IMR-90 (cell line): ENCODE data around the gene DSCAML1. TPM values are rescaled to one million over a fixed set of nuclear protein-coding genes. Genes with fewer than 3 reads are reported as not detected.

Source experiments
- ATAC-seq: fragments of 200-7000 bp; cut with Tn5 transposase; 2 replicates; pipeline ENCODE4 v1.9.1; 2020; ENCODE audit warnings: low read depth, mild to moderate bottlenecking, moderate library complexity
- BruUV-seq: library from RNA; stranded (reverse); fragments of 400-500 nt; replicated peaks from 2 replicates; lab custom pipeline; 2021; lab: Mats Ljungman, UMichigan
- CTCF ChIA-PET: fragments of 300-600 bp; formaldehyde crosslinking; extraction: SDS; loops from one replicate; lab custom pipeline; 2021; ENCODE audit warnings: antibody characterized with exemption; lab: Yijun Ruan, JAX
- POLR2A ChIA-PET: fragments of 300-600 bp; sonication (Branson Sonifier 250); formaldehyde crosslinking; loops from one replicate; lab custom pipeline; 2022; ENCODE audit warnings: antibody characterized with exemption; ENCODE audit not compliant: unreplicated experiment; lab: Charles Lee
- DNase-seq: peaks from one replicate; pipeline ENCODE4 v3.0.0; 2013
- H2AFZ ChIP-seq: replicated peaks from 2 replicates; pipeline ENCODE3; 2013; ENCODE audit warnings: low read length, mild to moderate bottlenecking; ENCODE audit not compliant: poor library complexity
- H2AK5ac ChIP-seq: 2 replicates; pipeline ENCODE4 v1.6.1; 2013; ENCODE audit warnings: low read depth, low read length, inconsistent platforms
- H2AK9ac ChIP-seq: replicated peaks from 2 replicates; pipeline ENCODE3; 2013; ENCODE audit warnings: mild to moderate bottlenecking, low read depth, low read length, moderate library complexity; ENCODE audit not compliant: poor library complexity
- H2BK120ac ChIP-seq: 2 replicates; pipeline ENCODE4 v1.6.1; 2013; ENCODE audit warnings: low read depth, low read length, inconsistent platforms
- H2BK15ac ChIP-seq: 3 replicates; pipeline ENCODE4 v1.6.1; 2013; ENCODE audit warnings: low read depth, low read length, inconsistent platforms
- H2BK20ac ChIP-seq: 2 replicates; pipeline ENCODE4 v1.6.1; 2013; ENCODE audit warnings: low read depth, mild to moderate bottlenecking, inconsistent platforms, low read length, moderate library complexity
- H2BK5ac ChIP-seq: 2 replicates; pipeline ENCODE4 v1.6.1; 2013; ENCODE audit warnings: mild to moderate bottlenecking, low read depth, low read length, inconsistent platforms; ENCODE audit not compliant: poor library complexity, severe bottlenecking
- H3K14ac ChIP-seq: replicated peaks from 2 replicates; pipeline ENCODE4 v1.6.1; 2013; ENCODE audit warnings: low read depth, low read length, inconsistent platforms
- H3K18ac ChIP-seq: 2 replicates; pipeline ENCODE4 v1.6.1; 2013; ENCODE audit warnings: low read depth, low read length, control low read depth
- H3K23ac ChIP-seq: 2 replicates; pipeline ENCODE4 v1.6.1; 2013; ENCODE audit warnings: low read depth, low read length, inconsistent platforms
- H3K27ac ChIP-seq: 2 replicates; pipeline ENCODE4 v1.5.1; 2013; ENCODE audit warnings: mild to moderate bottlenecking, control low read depth, low read length; ENCODE audit not compliant: insufficient read depth
- H3K27me3 ChIP-seq: 2 replicates; pipeline ENCODE4 v1.6.1; 2013; ENCODE audit warnings: low read length; ENCODE audit not compliant: control insufficient read depth, insufficient read depth
- H3K36me3 ChIP-seq: 2 replicates; pipeline ENCODE4 v1.6.1; 2013; ENCODE audit warnings: low read length, mixed read lengths; ENCODE audit not compliant: control insufficient read depth, insufficient read depth
- H3K4ac ChIP-seq: 2 replicates; pipeline ENCODE4 v1.6.1; 2013; ENCODE audit warnings: low read depth, low read length, inconsistent platforms
- H3K4me1 ChIP-seq: 2 replicates; pipeline ENCODE4 v1.6.1; 2013; ENCODE audit warnings: low read length, mixed read lengths; ENCODE audit not compliant: control insufficient read depth, insufficient read depth
- H3K4me2 ChIP-seq: 2 replicates; pipeline ENCODE4 v1.6.1; 2013; ENCODE audit warnings: low read depth, mild to moderate bottlenecking, control low read depth, low read length, moderate library complexity
- H3K4me3 ChIP-seq: 2 replicates; pipeline ENCODE4 v1.5.1; 2013; ENCODE audit warnings: low read depth, mild to moderate bottlenecking, control low read depth, low read length, moderate library complexity; ENCODE audit not compliant: insufficient read depth
- H3K56ac ChIP-seq: 2 replicates; pipeline ENCODE4 v1.6.1; 2013; ENCODE audit warnings: low read length, inconsistent platforms; ENCODE audit not compliant: insufficient read depth; ENCODE audit errors: extremely low read depth
- H3K79me1 ChIP-seq, 2 experiments: 2 replicates each; pipeline ENCODE4 v1.6.1; 2013; ENCODE audit warnings: low read length in 2 of 2, inconsistent platforms in 1 of 2, low read depth in 1 of 2
- H3K9ac ChIP-seq: 2 replicates; pipeline ENCODE4 v1.6.1; 2013; ENCODE audit warnings: low read depth, low read length, control low read depth
- H3K9me1 ChIP-seq: 2 replicates; pipeline ENCODE4 v1.6.1; 2013; ENCODE audit warnings: low read length, inconsistent platforms; ENCODE audit not compliant: insufficient read depth
- H3K9me3 ChIP-seq: 2 replicates; pipeline ENCODE4 v1.6.1; 2013; ENCODE audit warnings: low read length; ENCODE audit not compliant: control insufficient read depth, insufficient read depth
- H4K20me1 ChIP-seq: 2 replicates; pipeline ENCODE4 v1.6.1; 2013; ENCODE audit warnings: low read length, inconsistent platforms; ENCODE audit not compliant: insufficient read depth
- H4K5ac ChIP-seq: 2 replicates; pipeline ENCODE4 v1.6.1; 2013; ENCODE audit warnings: mild to moderate bottlenecking, low read depth, low read length, control low read depth
- H4K8ac ChIP-seq, 2 experiments: 2 replicates each; pipeline ENCODE4 v1.6.1; 2013; ENCODE audit warnings: low read depth in 2 of 2, low read length in 2 of 2, control low read depth in 1 of 2, inconsistent platforms in 1 of 2
- H4K91ac ChIP-seq: 2 replicates; pipeline ENCODE4 v1.6.1; 2013; ENCODE audit warnings: low read depth, low read length, inconsistent platforms; ENCODE audit not compliant: insufficient read depth
- BHLHE40 ChIP-seq: fragments of 150-350 bp; IDR thresholded peaks from 2 replicates; pipeline ENCODE4 v1.6.1; 2016; ENCODE audit warnings: mild to moderate bottlenecking, low read depth, low read length
- CHD1 ChIP-seq: IDR thresholded peaks from 2 replicates; pipeline ENCODE4 v1.6.1; 2012; ENCODE audit warnings: low read depth, low read length, improper control_type of control experiment
- CTCF ChIP-seq: conservative IDR thresholded peaks from 2 replicates; pipeline ENCODE4 v1.5.1; 2012; ENCODE audit warnings: mild to moderate bottlenecking, low read depth, low read length, improper control_type of control experiment
- ELK1 ChIP-seq: fragments of 150-350 bp; IDR thresholded peaks from 2 replicates; pipeline ENCODE4 v1.6.1; 2016; ENCODE audit warnings: low read depth, mild to moderate bottlenecking, low read length, moderate library complexity, borderline replicate concordance
- FOS ChIP-seq: fragments of 150-350 bp; IDR thresholded peaks from 2 replicates; pipeline ENCODE4 v1.6.1; 2016; ENCODE audit warnings: low read depth, low read length
- MAFK ChIP-seq: IDR thresholded peaks from 2 replicates; pipeline ENCODE4 v1.6.1; 2012; ENCODE audit warnings: low read depth, low read length, improper control_type of control experiment
- NFE2L2 ChIP-seq: fragments of 150-350 bp; IDR thresholded peaks from 2 replicates; pipeline ENCODE4 v1.6.1; 2016; ENCODE audit warnings: low read depth, mild to moderate bottlenecking, low read length
- POLR2A ChIP-seq: IDR thresholded peaks from 2 replicates; pipeline ENCODE4 v1.6.1; 2012; ENCODE audit warnings: mild to moderate bottlenecking, low read depth, low read length
- RCOR1 ChIP-seq: IDR thresholded peaks from 2 replicates; pipeline ENCODE4 v1.6.1; 2012; ENCODE audit warnings: mild to moderate bottlenecking, low read length, improper control_type of control experiment; ENCODE audit not compliant: insufficient replicate concordance
- RFX5 ChIP-seq: IDR thresholded peaks from 2 replicates; pipeline ENCODE4 v1.8.0; 2012; ENCODE audit warnings: low read depth, mild to moderate bottlenecking, low read length, moderate library complexity
- SMC3 ChIP-seq: fragments of 150-350 bp; IDR thresholded peaks from 2 replicates; pipeline ENCODE4 v1.6.1; 2016; ENCODE audit warnings: low read depth, mild to moderate bottlenecking, antibody characterized with exemption, low read length, moderate library complexity
- USF2 ChIP-seq: fragments of 150-350 bp; IDR thresholded peaks from 2 replicates; pipeline ENCODE4 v1.6.1; 2017; ENCODE audit warnings: mild to moderate bottlenecking, antibody characterized with exemption, low read length, low read depth
- WGBS, 2 experiments: methylation state at CpG; one replicate each; pipeline versions ENCODE4 v1.1.5 to v1.1.7; 2013; ENCODE audit warnings: missing lambda C conversion rate in 2 of 2; ENCODE audit not compliant: insufficient read length in 1 of 2; ENCODE audit errors: extremely low coverage in 2 of 2; 5-methylcytosine and 5-hydroxymethylcytosine counted together
- dilution Hi-C: fragments of 300-500 bp; cut with HindIII; formaldehyde crosslinking; loops from one replicate; pipeline ENCODE4 v1.14.3; 2018; ENCODE audit warnings: low sequenced_read_pairs; ENCODE audit not compliant: unreplicated experiment
- in situ Hi-C: fragments of 300-500 bp; cut with MboI; formaldehyde crosslinking; loops from 3 replicates; pipeline ENCODE4 v1.14.3; 2019; ENCODE audit warnings: low sequenced_read_pairs, inconsistent platforms, mixed read lengths
- intact Hi-C: fragments of 100-400 bp; cut with micrococcal nuclease; formaldehyde crosslinking; loops from 2 replicates; pipeline ENCODE4 v1.10.0; 2022
- polyA plus RNA-seq, 3 experiments: library from polyadenylated mRNA; depleted of rRNA; stranded (reverse); fragments of >200 nt; gene quantifications; 2 replicates each; pipeline ENCODE4 v1.2.3, GENCODE V29; 2012; ENCODE audit warnings: low replicate concordance in 1 of 3
- total RNA-seq: library from RNA; depleted of rRNA; stranded (reverse); fragments of >200 nt; gene quantifications from 2 replicates; pipeline ENCODE4 v1.2.3, GENCODE V29; 2012

Gene DSCAML1
- total and polyA plus RNA-seq, 2 of the 4 experiments (the other 2 are of a cell fraction), result not detected

- H3K4me3 ChIP-seq, result no peak overlapping the region
- no peaks in the 10 kb centered on the region for H3K27me3 ChIP-seq
- peaks cover 64% of the 10 kb centered on the region for H3K36me3 ChIP-seq
- H3K4ac ChIP-seq, result no peak overlapping the region
- 98% methylated on average over 6 of the region's 12 CpGs; no CpG with 5 or more reads in 1 of the 2 experiments for WGBS, 2 experiments
- no TSS peak for BruUV-seq
- TF ChIP-seq SMC3 (no peak), RCOR1 (no peak), USF2 (no peak), NFE2L2 (no peak), BHLHE40 (no peak), CHD1 (no peak), FOS (no peak), RFX5 (no peak), POLR2A (no peak), ELK1 (no peak), CTCF (no peak), MAFK (no peak)
- H4K8ac ChIP-seq, result no peak overlapping the region
- no peak overlapping the region for H3K14ac ChIP-seq
- ChIA-PET CTCF (no interaction called here), POLR2A (no interaction called here)
- DNase-seq, result no peak
- no peak overlapping the region for H3K18ac ChIP-seq
- dilution Hi-C loops, result no loop called here
- H2AK9ac ChIP-seq, result no peak overlapping the region
- H3K79me1 ChIP-seq, result peaks cover 0 to 4% of the 10 kb centered on the region in 2 experiments; a peak in 1 of 4 replicates
- no peak overlapping the region for H3K56ac ChIP-seq
- H3K9me1 ChIP-seq, result peaks cover 7% of the 10 kb centered on the region
- in situ Hi-C loops, result no loop called here
- H2BK15ac ChIP-seq, result no peak overlapping the region
- no peak overlapping the region for H3K9ac ChIP-seq
- H2BK20ac ChIP-seq, result no peak overlapping the region
- H2BK120ac ChIP-seq, result no peak overlapping the region
- no peak for ATAC-seq
- no peak overlapping the region for H3K23ac ChIP-seq
- H3K9me3 ChIP-seq, result no peaks in the 10 kb centered on the region
- no peak overlapping the region for H3K4me2 ChIP-seq
- H3K27ac ChIP-seq, result no peak overlapping the region
- peaks cover 7% of the 10 kb centered on the region for H3K4me1 ChIP-seq
- no peak overlapping the region for H2AFZ ChIP-seq
- H2AK5ac ChIP-seq, result no peak overlapping the region
- intact Hi-C loops, result no loop called here
- H4K20me1 ChIP-seq, result no peaks in the 10 kb centered on the region; the same call in 1 of the 2 replicates
- H4K91ac ChIP-seq, result no peak overlapping the region
- H4K5ac ChIP-seq, result no peak overlapping the region
- H2BK5ac ChIP-seq, result no peak overlapping the region
Measured at GRCh38 chr11:117392001-117392690, 404.9 kb downstream of the DSCAML1 start.
